Measurements from ENCODE around the gene SLFN11. TPM values are rescaled to one million over a fixed set of nuclear protein-coding genes. Genes with fewer than 3 reads are reported as not detected.
"Not testable (repeated sequence)": the region's sequence is repeated elsewhere in the genome, so short reads cannot be mapped to it uniquely, and the experiment has no call there.

Gene SLFN11
- total RNA-seq, 3 donors from 2014 or later = 4.2 to 19.5 (median 10.3) TPM

- no peak for ATAC-seq
- Histone ChIP-seq H3K36me3 (ENCODE audit: low read depth) (no peaks in the 10 kb centered on the region), H3K4me3 (no peak overlapping the region), H3K4me1 (ENCODE audit: low read depth) (no peaks in the 10 kb centered on the region), H3K9me3 (no peaks in the 10 kb centered on the region)
- intact Hi-C loops (cut with DNase I, micrococcal nuclease) = no loop called here
- no peak for DNase-seq
- no peak for TF ChIP-seq CTCF (IDR thresholded peaks at IDR 0.05)
These were observed 31.1 kb downstream of the SLFN11 start for GRCh38 chr17:35342276-35342675.

GRCh38 chr17:35341411-35341992 is 31.9 kb downstream of the SLFN11 start:
- H3K4me1 ChIP-seq (ENCODE audit: low read depth) = no peaks in the 10 kb centered on the region
- no peak for TF ChIP-seq CTCF (IDR thresholded peaks at IDR 0.05)
- no peak overlapping the region for H3K4me3 ChIP-seq
- no peak for ATAC-seq
- no peaks in the 10 kb centered on the region for H3K36me3 ChIP-seq (ENCODE audit: low read depth)
- DNase-seq = peak in 1 of 3 donors; percentile 21
- H3K9me3 ChIP-seq = no peaks in the 10 kb centered on the region
- intact Hi-C loops (cut with DNase I, micrococcal nuclease) = no loop called here

- DNase-seq (no peak), ATAC-seq (no peak)
- intact Hi-C loops (cut with DNase I, micrococcal nuclease) = no loop called here
- Histone ChIP-seq H3K36me3 (ENCODE audit: low read depth) (no peaks in the 10 kb centered on the region), H3K4me1 (ENCODE audit: low read depth) (no peaks in the 10 kb centered on the region), H3K9me3 (no peaks in the 10 kb centered on the region), H3K4me3 (no peak overlapping the region)
- TF ChIP-seq CTCF (IDR thresholded peaks at IDR 0.05) = no peak
These were observed 35.2 kb downstream of the SLFN11 start for GRCh38 chr17:35338230-35338629.

- TF ChIP-seq CTCF (IDR thresholded peaks at IDR 0.05) = no peak
- no peaks in the 10 kb centered on the region for H3K4me1 ChIP-seq (ENCODE audit: low read depth)
- DNase-seq = no peak
- no peaks in the 10 kb centered on the region for H3K36me3 ChIP-seq (ENCODE audit: low read depth)
- intact Hi-C loops (cut with DNase I, micrococcal nuclease) = no loop called here
- H3K4me3 ChIP-seq = no peak overlapping the region
- no peak for ATAC-seq
- no peaks in the 10 kb centered on the region for H3K9me3 ChIP-seq
These were observed 36.1 kb downstream of the SLFN11 start for GRCh38 chr17:35337364-35337763.

GRCh38 chr17:35333578-35333977 is 39.8 kb downstream of the SLFN11 start:
- ATAC-seq; intact Hi-C loops (cut with DNase I, micrococcal nuclease): not testable (repeated sequence)

GRCh38 chr17:35322749-35323148 is 50.7 kb downstream of the SLFN11 start:
- intact Hi-C loops (cut with DNase I, micrococcal nuclease) = no loop called here
- H3K4me3 ChIP-seq = no peak overlapping the region
- H3K9me3 ChIP-seq = no peaks in the 10 kb centered on the region
- no peaks in the 10 kb centered on the region for H3K36me3 ChIP-seq (ENCODE audit: low read depth)
- ATAC-seq = no peak
- no peaks in the 10 kb centered on the region for H3K4me1 ChIP-seq (ENCODE audit: low read depth)
- no peak for TF ChIP-seq CTCF (IDR thresholded peaks at IDR 0.05)
- no peak for DNase-seq

More at GRCh38 chr17:35333578-35333977, 39.8 kb downstream of the SLFN11 start:
- H3K9me3 ChIP-seq; H3K4me3 ChIP-seq; DNase-seq; H3K36me3 ChIP-seq (ENCODE audit: low read depth); H3K4me1 ChIP-seq (ENCODE audit: low read depth): not testable (repeated sequence)

All from mucosa of descending colon (tissue), 3 donors.